PFSK-1 (cell line): ENCODE data around the gene XRCC2.

Source experiments
- FOXP2 ChIP-seq: optimal IDR thresholded peaks from 2 replicates; pipeline ENCODE3; 2011; ENCODE audit warnings: borderline replicate concordance, control low read depth, inconsistent platforms; ENCODE audit not compliant: insufficient read depth; ENCODE audit errors: extremely low read length, extremely low read depth
- POLR2AphosphoS5 ChIP-seq: IDR thresholded peaks from 2 replicates; pipeline ENCODE4 v1.6.1; 2012; ENCODE audit warnings: low read depth, mild to moderate bottlenecking, control low read depth, low read length, moderate library complexity
- SIN3A ChIP-seq: IDR thresholded peaks from 2 replicates; pipeline ENCODE4 v1.6.1; 2012; ENCODE audit warnings: mild to moderate bottlenecking, low read length, moderate library complexity, borderline replicate concordance; ENCODE audit not compliant: insufficient read depth
- TAF1 ChIP-seq: IDR thresholded peaks from 2 replicates; pipeline ENCODE4 v1.6.1; 2012; ENCODE audit warnings: low read length, control low read depth, borderline replicate concordance; ENCODE audit not compliant: insufficient read depth
- TF ChIP-seq, protein P1 (sequence below), 2 experiments: IDR thresholded peaks; 2 replicates each; pipeline versions ENCODE4 v1.6.1 to v1.8.0; 2011 to 2012; ENCODE audit warnings: low read depth in 2 of 2, low read length in 2 of 2, control low read depth in 1 of 2, inconsistent platforms in 1 of 2, mild to moderate bottlenecking in 1 of 2, moderate library complexity in 1 of 2; ENCODE audit not compliant: insufficient read depth in 1 of 2

Gene XRCC2

DNA sequence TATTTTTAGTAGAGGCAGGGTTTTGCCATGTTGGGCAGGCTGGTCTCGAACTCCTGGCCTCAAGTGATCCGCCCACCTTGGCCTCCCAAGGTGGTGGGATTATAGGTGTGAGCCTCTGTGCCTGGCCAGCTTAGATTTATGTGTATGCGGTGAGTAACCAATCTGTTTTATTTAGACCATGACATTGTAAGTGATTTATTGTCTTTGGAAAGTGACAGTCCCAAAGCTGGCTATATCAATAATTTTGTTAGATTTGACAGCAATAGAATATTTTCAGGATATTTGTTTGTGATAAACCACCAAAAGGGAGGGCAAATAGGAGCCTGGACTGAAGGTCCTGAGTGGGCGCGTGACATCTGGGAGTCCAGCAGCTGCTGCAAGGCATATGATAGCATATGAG is 75.7 kb downstream of the XRCC2 start:
- no peak for TF ChIP-seq POLR2AphosphoS5
- TF ChIP-seq TAF1 = no peak
- TF ChIP-seq SIN3A = no peak
- TF ChIP-seq FOXP2 = no peak
- TF ChIP-seq, protein P1, sequence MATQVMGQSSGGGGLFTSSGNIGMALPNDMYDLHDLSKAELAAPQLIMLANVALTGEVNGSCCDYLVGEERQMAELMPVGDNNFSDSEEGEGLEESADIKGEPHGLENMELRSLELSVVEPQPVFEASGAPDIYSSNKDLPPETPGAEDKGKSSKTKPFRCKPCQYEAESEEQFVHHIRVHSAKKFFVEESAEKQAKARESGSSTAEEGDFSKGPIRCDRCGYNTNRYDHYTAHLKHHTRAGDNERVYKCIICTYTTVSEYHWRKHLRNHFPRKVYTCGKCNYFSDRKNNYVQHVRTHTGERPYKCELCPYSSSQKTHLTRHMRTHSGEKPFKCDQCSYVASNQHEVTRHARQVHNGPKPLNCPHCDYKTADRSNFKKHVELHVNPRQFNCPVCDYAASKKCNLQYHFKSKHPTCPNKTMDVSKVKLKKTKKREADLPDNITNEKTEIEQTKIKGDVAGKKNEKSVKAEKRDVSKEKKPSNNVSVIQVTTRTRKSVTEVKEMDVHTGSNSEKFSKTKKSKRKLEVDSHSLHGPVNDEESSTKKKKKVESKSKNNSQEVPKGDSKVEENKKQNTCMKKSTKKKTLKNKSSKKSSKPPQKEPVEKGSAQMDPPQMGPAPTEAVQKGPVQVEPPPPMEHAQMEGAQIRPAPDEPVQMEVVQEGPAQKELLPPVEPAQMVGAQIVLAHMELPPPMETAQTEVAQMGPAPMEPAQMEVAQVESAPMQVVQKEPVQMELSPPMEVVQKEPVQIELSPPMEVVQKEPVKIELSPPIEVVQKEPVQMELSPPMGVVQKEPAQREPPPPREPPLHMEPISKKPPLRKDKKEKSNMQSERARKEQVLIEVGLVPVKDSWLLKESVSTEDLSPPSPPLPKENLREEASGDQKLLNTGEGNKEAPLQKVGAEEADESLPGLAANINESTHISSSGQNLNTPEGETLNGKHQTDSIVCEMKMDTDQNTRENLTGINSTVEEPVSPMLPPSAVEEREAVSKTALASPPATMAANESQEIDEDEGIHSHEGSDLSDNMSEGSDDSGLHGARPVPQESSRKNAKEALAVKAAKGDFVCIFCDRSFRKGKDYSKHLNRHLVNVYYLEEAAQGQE (IDR thresholded peaks at IDR 0.05; ENCODE audit: insufficient read depth in 1 of 2, low read depth in 2 of 2, low read length in 2 of 2) = no peak

DNA sequence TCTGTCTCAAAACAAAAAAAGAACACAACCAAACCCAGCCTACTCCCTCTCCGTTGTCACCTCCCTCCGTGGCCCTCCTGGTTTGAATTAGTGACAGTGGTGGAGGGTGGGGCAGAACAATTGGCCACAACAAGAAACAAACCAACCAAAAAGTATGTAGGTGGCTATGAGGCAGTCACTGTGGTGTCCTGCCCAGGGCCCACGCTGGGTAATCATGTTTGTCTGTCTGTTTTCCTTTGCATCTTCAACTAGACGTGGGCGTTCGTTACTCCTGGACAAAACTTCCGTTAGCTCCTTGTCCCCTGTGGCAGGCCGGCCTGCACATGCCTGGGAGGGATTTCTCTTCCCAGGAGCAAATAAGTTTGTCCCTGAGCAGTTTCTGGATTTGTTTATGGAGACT is 78.4 kb downstream of the XRCC2 start:
- TF ChIP-seq SIN3A = no peak
- peak; percentile 35 for TF ChIP-seq FOXP2

DNA sequence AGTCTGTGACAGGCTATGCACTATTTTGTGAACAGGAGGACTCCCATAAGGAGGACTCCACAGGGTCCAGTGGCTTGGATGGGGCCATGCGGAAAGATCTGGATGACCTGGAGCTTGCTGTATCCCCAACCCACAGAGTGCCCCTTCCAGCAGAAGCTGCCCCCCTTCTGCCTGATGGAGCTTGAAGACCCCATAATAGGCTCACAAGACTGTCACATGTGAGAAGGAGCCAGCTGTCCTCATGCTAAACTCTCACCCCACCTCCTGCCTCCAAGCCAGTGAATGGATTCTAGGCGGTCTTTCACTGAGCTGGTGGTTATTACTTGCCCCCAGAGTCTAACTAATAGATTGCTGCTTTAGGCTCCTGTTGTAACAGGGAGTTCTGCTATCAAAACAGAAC is 79.1 kb downstream of the XRCC2 start:
- TF ChIP-seq FOXP2 = no peak
- TF ChIP-seq, protein P1 (IDR thresholded peaks at IDR 0.05; ENCODE audit: insufficient read depth in 1 of 2, low read depth in 2 of 2, low read length in 2 of 2) = no peak
